Measurements from ENCODE around the gene RAE1. TPM values are rescaled to one million over a fixed set of nuclear protein-coding genes. Genes with fewer than 3 reads are reported as not detected.

The RAE1 gene
- total RNA-seq, 1 donor from 2014 or later = 17.6 TPM

- Mint-ChIP-seq H3K4me1 (ENCODE audit: low read depth) (peaks cover 3% of the 10 kb centered on the region), H3K27ac (ENCODE audit: unreplicated experiment) (no peak overlapping the region), H3K36me3 (ENCODE audit: low read depth) (no peaks in the 10 kb centered on the region), H3K27me3 (ENCODE audit: low read depth) (peaks cover 7% of the 10 kb centered on the region), H3K4me3 (ENCODE audit: unreplicated experiment) (no peak overlapping the region), H3K9me3 (ENCODE audit: low read depth) (no peaks in the 10 kb centered on the region)
- no peak for TF ChIP-seq CTCF (IDR thresholded peaks at IDR 0.05)
- DNase-seq (ENCODE audit: low spot score) = no peak
These were observed 75.2 kb downstream of the RAE1 start for GRCh38 chr20:57426271-57426689.

GRCh38 chr20:57426831-57427230 lies 75.8 kb downstream of the RAE1 start:
- no peak overlapping the region for H3K4me3 Mint-ChIP-seq (ENCODE audit: unreplicated experiment)
- peaks cover 7% of the 10 kb centered on the region for H3K27me3 Mint-ChIP-seq (ENCODE audit: low read depth)
- H3K27ac Mint-ChIP-seq (ENCODE audit: unreplicated experiment) = no peak overlapping the region
- TF ChIP-seq CTCF (IDR thresholded peaks at IDR 0.05) = no peak
- H3K36me3 Mint-ChIP-seq (ENCODE audit: low read depth) = no peaks in the 10 kb centered on the region
- no peaks in the 10 kb centered on the region for H3K9me3 Mint-ChIP-seq (ENCODE audit: low read depth)
- DNase-seq (ENCODE audit: low spot score) = no peak
- peaks cover 3% of the 10 kb centered on the region for H3K4me1 Mint-ChIP-seq (ENCODE audit: low read depth)

GRCh38 chr20:57428324-57429158 lies 77.5 kb downstream of the RAE1 start:
- peaks cover 7% of the 10 kb centered on the region for H3K27me3 Mint-ChIP-seq (ENCODE audit: low read depth)
- H3K4me1 Mint-ChIP-seq (ENCODE audit: low read depth) = peaks cover 6% of the 10 kb centered on the region
- no peak for DNase-seq (ENCODE audit: low spot score)
- no peak overlapping the region for H3K4me3 Mint-ChIP-seq (ENCODE audit: unreplicated experiment)
- TF ChIP-seq CTCF (IDR thresholded peaks at IDR 0.05) = no peak
- no peaks in the 10 kb centered on the region for H3K9me3 Mint-ChIP-seq (ENCODE audit: low read depth)
- no peak overlapping the region for H3K27ac Mint-ChIP-seq (ENCODE audit: unreplicated experiment)
- no peaks in the 10 kb centered on the region for H3K36me3 Mint-ChIP-seq (ENCODE audit: low read depth)

Small RNA genes lying within 50 kb of the gene (microRNA-seq; reads per million reads assigned to microRNA genes)
- gene MIR4325 (ENCODE audit: borderline number of aligned reads) = not detected

Other genes starting within 250 kb of the RAE1 start
- gene BMP7, start 84.6 kb upstream of the RAE1 start, total RNA-seq = not detected in 3 replicates
- gene SPO11, start 21.5 kb upstream of the RAE1 start, total RNA-seq = not detected in 3 replicates
- 10.8 to 12.0 TPM (median 11.2 TPM) in 3 replicates for gene RBM38, start 40.1 kb downstream of the RAE1 start, total RNA-seq
- gene CTCFL, start 173.9 kb downstream of the RAE1 start, total RNA-seq = not detected in 3 replicates
- gene PCK1, start 209.9 kb downstream of the RAE1 start, total RNA-seq = not detected in 3 replicates

Measured in chondrocyte (in vitro differentiated cells).